ENCODE measurements around the gene RGS17.

- no peak for TF ChIP-seq CTCF (IDR thresholded peaks at IDR 0.05)
- TF ChIP-seq POLR2A (IDR thresholded peaks at IDR 0.05): no peak
These were observed 96.9 kb downstream of the RGS17 start for GRCh38 chr6:153034139-153034538.

Measured in uterus (tissue), 2 donors.